Measurements from ENCODE around the gene GNG7.

The GNG7 gene

DNA sequence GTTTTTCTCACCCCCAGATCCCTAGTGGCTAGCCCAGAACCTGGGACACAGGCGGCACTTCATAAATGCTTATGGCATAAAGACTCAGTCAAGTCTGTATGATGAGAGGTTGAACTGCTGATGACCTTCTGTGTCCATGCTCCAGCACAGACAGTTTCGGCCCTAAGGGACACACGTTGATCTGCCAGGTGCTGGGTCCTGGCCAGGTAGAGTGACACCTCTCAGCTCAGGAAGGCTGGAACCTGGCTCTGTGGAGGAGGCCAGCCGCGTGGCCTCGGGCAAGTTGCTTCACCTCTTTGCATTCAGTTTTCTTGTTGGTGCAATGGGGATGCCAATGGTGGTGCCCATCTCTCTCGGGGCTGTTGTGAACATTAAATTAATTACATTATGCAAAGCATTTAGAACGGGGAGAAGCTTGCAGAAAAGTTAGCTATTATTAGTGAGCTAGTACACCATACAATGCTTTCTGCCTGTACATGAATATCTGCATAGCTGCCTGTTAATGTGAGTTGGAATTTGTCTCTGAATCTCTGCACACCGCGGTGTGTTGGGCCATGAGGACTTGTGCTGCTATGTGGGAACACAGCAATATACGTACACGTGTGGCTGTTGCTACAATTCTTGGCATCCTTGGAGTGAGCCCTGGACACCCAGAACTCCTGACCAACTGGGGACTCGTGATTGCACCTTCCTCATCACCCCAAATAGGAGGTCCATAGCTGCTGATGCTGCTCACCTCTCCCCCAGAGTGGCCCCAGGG is 218.1 kb downstream of the GNG7 start:
- Histone ChIP-seq H3K4me3 (ENCODE audit: low read length, poor library complexity, severe bottlenecking) (no peak overlapping the region), H3K9me2 (replicated peaks; ENCODE audit: low read depth, low read length) (no peaks in the 10 kb centered on the region), H3K79me2 (ENCODE audit: insufficient read depth, low read length) (no peaks in the 10 kb centered on the region), H3K4me1 (ENCODE audit: insufficient read depth, low read length, poor library complexity, severe bottlenecking) (no peaks in the 10 kb centered on the region), H3F3A (ENCODE audit: low read depth) (no peaks in the 10 kb centered on the region), H3K9ac (ENCODE audit: low read depth, low read length, poor library complexity, severe bottlenecking) (no peak overlapping the region), H4K20me1 (ENCODE audit: insufficient read depth, low read length, poor library complexity, severe bottlenecking) (no peaks in the 10 kb centered on the region), H3K27me3 (ENCODE audit: insufficient read depth, low read length, poor library complexity, severe bottlenecking) (no peaks in the 10 kb centered on the region), H3K36me3 (ENCODE audit: insufficient read depth, low read length) (no peaks in the 10 kb centered on the region), H3K4me2 (ENCODE audit: low read depth, low read length, poor library complexity, severe bottlenecking) (no peak overlapping the region), H3K9me3 (ENCODE audit: insufficient read depth, low read depth, low read length) (no peaks in the 10 kb centered on the region), H2AFZ (ENCODE audit: low read length) (no peak overlapping the region)
- TF ChIP-seq, protein P1, sequence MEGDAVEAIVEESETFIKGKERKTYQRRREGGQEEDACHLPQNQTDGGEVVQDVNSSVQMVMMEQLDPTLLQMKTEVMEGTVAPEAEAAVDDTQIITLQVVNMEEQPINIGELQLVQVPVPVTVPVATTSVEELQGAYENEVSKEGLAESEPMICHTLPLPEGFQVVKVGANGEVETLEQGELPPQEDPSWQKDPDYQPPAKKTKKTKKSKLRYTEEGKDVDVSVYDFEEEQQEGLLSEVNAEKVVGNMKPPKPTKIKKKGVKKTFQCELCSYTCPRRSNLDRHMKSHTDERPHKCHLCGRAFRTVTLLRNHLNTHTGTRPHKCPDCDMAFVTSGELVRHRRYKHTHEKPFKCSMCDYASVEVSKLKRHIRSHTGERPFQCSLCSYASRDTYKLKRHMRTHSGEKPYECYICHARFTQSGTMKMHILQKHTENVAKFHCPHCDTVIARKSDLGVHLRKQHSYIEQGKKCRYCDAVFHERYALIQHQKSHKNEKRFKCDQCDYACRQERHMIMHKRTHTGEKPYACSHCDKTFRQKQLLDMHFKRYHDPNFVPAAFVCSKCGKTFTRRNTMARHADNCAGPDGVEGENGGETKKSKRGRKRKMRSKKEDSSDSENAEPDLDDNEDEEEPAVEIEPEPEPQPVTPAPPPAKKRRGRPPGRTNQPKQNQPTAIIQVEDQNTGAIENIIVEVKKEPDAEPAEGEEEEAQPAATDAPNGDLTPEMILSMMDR (conservative IDR thresholded peaks at IDR 0.05; ENCODE audit: low read length) = no peak
- TF ChIP-seq EZH2phosphoT487 (IDR thresholded peaks at IDR 0.05; ENCODE audit: borderline replicate concordance) = no peak

DNA sequence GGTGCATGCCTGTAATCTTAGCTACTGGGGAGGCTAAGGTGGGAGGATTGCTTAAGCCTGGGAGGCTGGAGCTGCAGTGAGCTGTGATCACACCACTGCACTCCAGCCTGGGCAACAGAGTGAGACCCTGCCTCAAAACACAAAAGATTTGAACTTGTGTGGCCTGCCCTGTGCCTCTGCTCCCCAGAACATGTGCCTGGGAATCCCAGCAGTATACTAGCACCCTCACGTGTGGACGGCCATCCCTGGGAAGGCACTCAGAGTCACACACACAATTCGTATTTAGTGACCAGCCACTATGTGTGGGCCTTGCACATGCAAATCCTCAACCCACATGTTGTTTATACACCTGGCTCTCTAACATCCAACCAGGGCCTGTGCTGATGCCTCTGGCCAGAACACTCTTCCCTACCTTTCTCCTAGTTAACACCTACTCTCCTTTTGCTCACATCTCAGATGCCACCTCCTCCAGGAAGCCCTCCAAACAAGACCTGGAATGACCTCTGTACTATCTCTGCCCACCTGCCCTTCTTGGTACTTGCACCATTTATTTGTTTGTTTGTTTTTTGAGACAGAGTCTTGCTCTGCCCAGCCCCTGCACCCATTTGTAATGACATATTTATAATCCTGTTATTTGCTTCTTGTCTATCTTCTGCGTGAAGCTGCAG is 218.9 kb downstream of the GNG7 start:
- Histone ChIP-seq H3F3A (ENCODE audit: low read depth) (no peaks in the 10 kb centered on the region), H3K27me3 (ENCODE audit: insufficient read depth, low read length, poor library complexity, severe bottlenecking) (no peaks in the 10 kb centered on the region), H3K79me2 (ENCODE audit: insufficient read depth, low read length) (no peaks in the 10 kb centered on the region; the same call in 1 of the 2 replicates), H3K36me3 (ENCODE audit: insufficient read depth, low read length) (no peaks in the 10 kb centered on the region), H3K9me2 (replicated peaks; ENCODE audit: low read depth, low read length) (no peaks in the 10 kb centered on the region), H3K9me3 (ENCODE audit: insufficient read depth, low read depth, low read length) (no peaks in the 10 kb centered on the region), H3K4me2 (ENCODE audit: low read depth, low read length, poor library complexity, severe bottlenecking) (no peak overlapping the region), H3K4me3 (ENCODE audit: low read length, poor library complexity, severe bottlenecking) (no peak overlapping the region), H4K20me1 (ENCODE audit: insufficient read depth, low read length, poor library complexity, severe bottlenecking) (no peaks in the 10 kb centered on the region), H3K9ac (ENCODE audit: low read depth, low read length, poor library complexity, severe bottlenecking) (no peak overlapping the region), H2AFZ (ENCODE audit: low read length) (no peak overlapping the region), H3K4me1 (ENCODE audit: insufficient read depth, low read length, poor library complexity, severe bottlenecking) (peaks cover 6% of the 10 kb centered on the region)
- TF ChIP-seq, protein P1 (conservative IDR thresholded peaks at IDR 0.05; ENCODE audit: low read length) = no peak
- no peak for TF ChIP-seq EZH2phosphoT487 (IDR thresholded peaks at IDR 0.05; ENCODE audit: borderline replicate concordance)

DNA sequence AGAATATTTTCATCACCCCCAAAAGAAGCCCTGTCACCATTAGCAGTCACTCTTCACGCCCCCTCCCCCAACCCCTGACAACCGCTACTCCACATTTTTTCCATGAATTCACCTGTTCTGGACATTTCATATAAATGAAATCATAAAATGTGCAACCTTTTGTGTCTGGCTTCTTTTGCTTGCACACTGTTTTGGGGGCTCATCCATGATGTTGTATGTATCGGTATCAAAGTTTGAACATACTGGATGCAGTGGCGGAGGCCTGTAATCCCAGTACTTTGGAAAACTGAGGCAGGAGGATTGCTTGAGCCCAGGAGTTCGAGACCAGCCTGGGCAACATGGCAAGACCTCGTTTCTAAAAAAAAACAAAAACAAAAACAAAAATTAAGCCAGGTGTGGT is 219.4 kb downstream of the GNG7 start:
- no peak for TF ChIP-seq EZH2phosphoT487 (IDR thresholded peaks at IDR 0.05; ENCODE audit: borderline replicate concordance)
- TF ChIP-seq, protein P1 (conservative IDR thresholded peaks at IDR 0.05; ENCODE audit: low read length) = no peak
- no peak overlapping the region for H3K4me3 ChIP-seq (ENCODE audit: low read length, poor library complexity, severe bottlenecking)

More for the DNA sequence above, 219.4 kb downstream of the GNG7 start:
- no peak overlapping the region for H3K9ac ChIP-seq (ENCODE audit: low read depth, low read length, poor library complexity, severe bottlenecking)
- no peaks in the 10 kb centered on the region for H3F3A ChIP-seq (ENCODE audit: low read depth)
- no peaks in the 10 kb centered on the region for H3K9me3 ChIP-seq (ENCODE audit: insufficient read depth, low read depth, low read length)
- H3K9me2 ChIP-seq (replicated peaks; ENCODE audit: low read depth, low read length) = no peaks in the 10 kb centered on the region
- H2AFZ ChIP-seq (ENCODE audit: low read length) = no peak overlapping the region
- H3K79me2 ChIP-seq (ENCODE audit: insufficient read depth, low read length) = peaks cover under 1% of the 10 kb centered on the region; the same call in 1 of the 2 replicates
- H3K4me2 ChIP-seq (ENCODE audit: low read depth, low read length, poor library complexity, severe bottlenecking) = no peak overlapping the region
- peaks cover 2% of the 10 kb centered on the region for H4K20me1 ChIP-seq (ENCODE audit: insufficient read depth, low read length, poor library complexity, severe bottlenecking)
- peaks cover 10% of the 10 kb centered on the region for H3K4me1 ChIP-seq (ENCODE audit: insufficient read depth, low read length, poor library complexity, severe bottlenecking)
- no peaks in the 10 kb centered on the region for H3K36me3 ChIP-seq (ENCODE audit: insufficient read depth, low read length)
- H3K27me3 ChIP-seq (ENCODE audit: insufficient read depth, low read length, poor library complexity, severe bottlenecking) = no peaks in the 10 kb centered on the region
